Nephron (organoid): Measurements from ENCODE around the gene HADH.

Experiments used
- H3K27ac Mint-ChIP-seq, 3 experiments: 2 replicates each; pipeline ENCODE4 v1.8.0; 2020; ENCODE audit warnings: mixed read lengths in 3 of 3, mild to moderate bottlenecking in 2 of 3, moderate library complexity in 1 of 3
- H3K27me3 Mint-ChIP-seq: 2 replicates; pipeline ENCODE4 v1.8.0; 2021; ENCODE audit warnings: low read depth, mild to moderate bottlenecking, moderate library complexity, mixed read lengths
- H3K36me3 Mint-ChIP-seq: 2 replicates; pipeline ENCODE4 v1.8.0; 2020; ENCODE audit warnings: low read depth, mixed read lengths
- H3K4me1 Mint-ChIP-seq: 2 replicates; pipeline ENCODE4 v1.8.0; 2020; ENCODE audit warnings: mixed read lengths
- H3K4me3 Mint-ChIP-seq, 3 experiments: 2 replicates each; pipeline ENCODE4 v1.8.0; 2020; ENCODE audit warnings: mild to moderate bottlenecking in 3 of 3, mixed read lengths in 3 of 3, moderate library complexity in 2 of 3
- H3K9me3 Mint-ChIP-seq: 2 replicates; pipeline ENCODE4 v1.8.0; 2020; ENCODE audit warnings: mixed read lengths
- TF ChIP-seq, protein P1 (sequence below), 3 experiments: fragments of 200-600 bp; sonication (generic); IDR thresholded peaks; one replicate each; pipeline ENCODE4 v1.5.0; 2021; ENCODE audit warnings: antibody characterized with exemption in 3 of 3; ENCODE audit not compliant: unreplicated experiment in 3 of 3

Gene HADH

DNA sequence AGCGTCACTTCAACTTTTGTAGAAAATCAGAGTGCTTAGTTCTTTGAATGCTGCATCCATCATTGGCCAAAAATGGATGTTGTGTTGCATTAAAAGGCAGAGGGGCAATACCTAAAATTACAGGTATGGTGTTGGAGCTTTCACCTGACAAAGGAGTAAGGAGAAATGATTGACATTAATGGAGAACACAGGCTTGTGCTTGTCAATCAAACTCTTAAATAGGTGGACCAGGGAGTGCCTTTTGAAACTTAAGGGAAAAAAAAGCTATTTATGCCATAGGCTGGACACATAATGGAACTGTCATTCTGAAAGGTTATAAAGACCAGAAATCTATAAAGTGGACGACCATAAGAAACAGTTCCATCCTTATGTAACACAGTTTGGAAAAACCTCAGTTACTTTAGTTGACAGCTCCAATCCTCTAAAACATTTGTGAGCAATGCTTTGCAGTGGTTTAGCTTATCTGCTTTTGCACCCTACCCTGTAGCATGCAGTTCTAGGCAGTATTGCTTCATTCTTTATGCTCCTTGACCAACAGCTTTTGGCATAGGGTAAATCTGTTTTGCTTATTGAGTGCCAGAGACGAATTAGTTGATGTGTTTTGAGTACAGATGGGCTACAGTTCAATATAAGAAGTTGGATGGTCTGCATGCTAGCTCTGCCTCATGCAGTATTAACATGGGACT lies 2.4 kb downstream of the HADH start:
- H3K4me1 Mint-ChIP-seq = peaks cover 56% of the 10 kb centered on the region
- H3K27ac Mint-ChIP-seq = no peak overlapping the region
- TF ChIP-seq, protein P1, sequence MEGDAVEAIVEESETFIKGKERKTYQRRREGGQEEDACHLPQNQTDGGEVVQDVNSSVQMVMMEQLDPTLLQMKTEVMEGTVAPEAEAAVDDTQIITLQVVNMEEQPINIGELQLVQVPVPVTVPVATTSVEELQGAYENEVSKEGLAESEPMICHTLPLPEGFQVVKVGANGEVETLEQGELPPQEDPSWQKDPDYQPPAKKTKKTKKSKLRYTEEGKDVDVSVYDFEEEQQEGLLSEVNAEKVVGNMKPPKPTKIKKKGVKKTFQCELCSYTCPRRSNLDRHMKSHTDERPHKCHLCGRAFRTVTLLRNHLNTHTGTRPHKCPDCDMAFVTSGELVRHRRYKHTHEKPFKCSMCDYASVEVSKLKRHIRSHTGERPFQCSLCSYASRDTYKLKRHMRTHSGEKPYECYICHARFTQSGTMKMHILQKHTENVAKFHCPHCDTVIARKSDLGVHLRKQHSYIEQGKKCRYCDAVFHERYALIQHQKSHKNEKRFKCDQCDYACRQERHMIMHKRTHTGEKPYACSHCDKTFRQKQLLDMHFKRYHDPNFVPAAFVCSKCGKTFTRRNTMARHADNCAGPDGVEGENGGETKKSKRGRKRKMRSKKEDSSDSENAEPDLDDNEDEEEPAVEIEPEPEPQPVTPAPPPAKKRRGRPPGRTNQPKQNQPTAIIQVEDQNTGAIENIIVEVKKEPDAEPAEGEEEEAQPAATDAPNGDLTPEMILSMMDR (IDR thresholded peaks at IDR 0.05; ENCODE audit: unreplicated experiment in 3 of 3) = no peak
- H3K27me3 Mint-ChIP-seq = no peaks in the 10 kb centered on the region
- H3K36me3 Mint-ChIP-seq = peaks cover 12% of the 10 kb centered on the region
- no peaks in the 10 kb centered on the region for H3K9me3 Mint-ChIP-seq
- peak overlapping the region; percentile 40 to 97 (median 92) for H3K4me3 Mint-ChIP-seq

DNA sequence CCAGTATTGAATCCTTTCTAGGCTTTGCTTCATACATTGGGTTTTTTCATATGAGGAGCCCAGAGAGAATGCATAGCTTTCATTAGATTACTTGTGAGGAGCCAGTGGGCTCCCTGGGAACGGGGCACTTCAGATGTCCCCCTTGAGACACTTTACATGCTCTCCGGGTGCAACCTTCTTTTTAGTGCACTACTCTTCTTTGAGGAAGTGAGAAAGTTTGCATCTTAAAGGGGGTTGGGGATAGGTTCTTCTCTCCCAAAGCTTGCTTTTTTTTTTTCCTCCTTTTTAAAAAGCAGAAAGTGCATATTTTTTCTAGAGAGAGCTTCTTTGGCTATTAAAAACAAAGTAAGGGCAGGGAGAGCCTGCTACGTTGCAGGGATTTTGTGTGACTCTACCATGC lies 4.3 kb downstream of the HADH start:
- Mint-ChIP-seq H3K4me3 (no peak overlapping the region), H3K4me1 (peaks cover 73% of the 10 kb centered on the region), H3K36me3 (peaks cover 29% of the 10 kb centered on the region), H3K27me3 (no peaks in the 10 kb centered on the region), H3K27ac (no peak overlapping the region), H3K9me3 (no peaks in the 10 kb centered on the region)
- TF ChIP-seq, protein P1 (IDR thresholded peaks at IDR 0.05; ENCODE audit: unreplicated experiment in 3 of 3) = no peak

DNA sequence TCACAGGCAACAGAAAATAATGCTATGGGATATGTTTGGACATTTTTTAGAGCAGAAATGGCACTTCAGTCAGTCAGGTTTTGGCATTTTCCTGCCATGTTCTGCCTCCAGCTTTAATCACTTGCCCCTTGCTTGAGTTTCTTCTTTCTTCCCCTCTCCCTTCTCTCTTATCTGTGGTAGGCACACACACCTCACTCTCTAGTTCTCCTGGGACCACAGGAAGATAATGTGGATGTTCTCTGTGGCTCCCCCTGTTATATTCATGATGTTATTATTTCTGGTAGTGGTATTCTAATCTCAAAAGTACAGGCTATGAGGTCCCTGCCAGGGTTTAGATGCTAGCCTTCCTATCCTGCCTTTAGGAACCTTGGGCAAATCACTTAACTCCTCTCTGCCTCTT lies 5.2 kb downstream of the HADH start:
- no peaks in the 10 kb centered on the region for H3K27me3 Mint-ChIP-seq
- peaks cover 73% of the 10 kb centered on the region for H3K4me1 Mint-ChIP-seq
- H3K27ac Mint-ChIP-seq = no peak overlapping the region
- peaks cover 38% of the 10 kb centered on the region for H3K36me3 Mint-ChIP-seq
- TF ChIP-seq, protein P1 (IDR thresholded peaks at IDR 0.05; ENCODE audit: unreplicated experiment in 3 of 3) = no peak
- H3K4me3 Mint-ChIP-seq = peak overlapping the region in 1 of 3 experiments; percentile 15
- no peaks in the 10 kb centered on the region for H3K9me3 Mint-ChIP-seq

DNA sequence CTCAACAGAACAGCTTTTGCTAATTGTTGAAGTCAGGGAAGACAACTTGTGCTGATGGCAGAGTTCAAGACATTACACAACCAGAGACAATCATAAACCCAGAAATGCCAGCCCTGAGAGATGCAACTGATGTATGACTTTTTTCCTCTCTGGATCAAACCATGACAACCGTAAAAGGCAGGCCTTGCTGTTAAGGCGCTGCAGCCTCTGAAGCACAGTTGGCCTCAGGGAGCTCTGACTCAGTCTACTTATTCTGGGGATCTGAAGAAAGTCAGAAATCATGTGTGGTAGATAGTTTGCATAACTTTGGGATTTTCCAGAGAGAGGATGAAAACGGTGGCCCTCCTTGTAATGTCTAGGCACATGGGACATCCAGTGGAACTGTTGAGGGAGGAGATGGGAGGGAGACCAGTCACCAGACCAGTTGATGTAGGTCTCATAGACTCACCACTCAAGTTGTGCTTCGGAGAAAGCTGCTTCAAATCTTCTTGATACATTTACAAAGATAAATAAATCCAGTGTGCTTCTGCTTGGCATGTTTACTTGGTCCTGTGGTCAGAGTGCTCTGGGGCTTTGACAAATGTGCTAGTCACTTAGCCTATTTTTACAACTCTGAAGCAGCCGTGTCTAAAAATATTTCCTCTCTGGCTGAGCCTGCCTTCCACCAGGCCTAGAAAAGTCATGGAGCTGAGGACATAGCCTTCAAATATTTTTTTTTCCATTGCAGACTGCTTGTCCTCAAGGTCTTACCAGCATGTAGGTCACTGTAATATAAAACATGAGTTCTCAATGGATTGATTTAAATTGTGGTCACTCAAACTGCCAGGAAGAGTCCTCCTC lies 7.5 kb downstream of the HADH start:
- TF ChIP-seq, protein P1 (IDR thresholded peaks at IDR 0.05; ENCODE audit: unreplicated experiment in 3 of 3) = no peak
- peak overlapping the region; percentile 30 to 68 (median 56) for H3K27ac Mint-ChIP-seq
- no peaks in the 10 kb centered on the region for H3K27me3 Mint-ChIP-seq
- H3K36me3 Mint-ChIP-seq = peaks cover 58% of the 10 kb centered on the region
- peak overlapping the region in 1 of 3 experiments; percentile 26 for H3K4me3 Mint-ChIP-seq
- peaks cover 54% of the 10 kb centered on the region for H3K4me1 Mint-ChIP-seq
- peaks cover 3% of the 10 kb centered on the region for H3K9me3 Mint-ChIP-seq

DNA sequence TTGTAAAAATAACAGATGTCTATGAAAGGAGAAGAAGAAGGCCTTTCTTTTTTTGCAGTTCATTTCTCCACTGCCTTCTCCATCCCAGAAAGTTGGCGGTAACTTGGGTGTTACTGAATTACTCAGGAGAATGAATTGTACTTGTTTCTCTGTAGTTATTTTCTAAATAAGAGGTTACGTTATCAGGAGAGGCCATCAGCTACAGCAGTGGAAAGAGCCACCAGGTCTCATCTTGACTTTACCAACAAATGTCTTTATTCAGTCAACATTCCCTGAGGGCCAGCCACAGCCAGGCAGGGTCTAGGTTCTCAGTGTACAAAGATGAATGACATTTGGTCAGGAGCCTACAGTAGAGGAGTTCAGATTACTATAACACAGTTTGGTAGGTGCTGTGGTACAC lies 8.1 kb downstream of the HADH start:
- Mint-ChIP-seq H3K4me3 (no peak overlapping the region), H3K4me1 (peaks cover 48% of the 10 kb centered on the region), H3K27ac (peak overlapping the region in 2 of 3 experiments; percentile 56 to 68), H3K27me3 (no peaks in the 10 kb centered on the region), H3K9me3 (peaks cover 5% of the 10 kb centered on the region), H3K36me3 (peaks cover 65% of the 10 kb centered on the region)
- TF ChIP-seq, protein P1 (IDR thresholded peaks at IDR 0.05; ENCODE audit: unreplicated experiment in 3 of 3) = no peak
